IPS-18a (cell line): ENCODE results near the gene FAM170B.

ENCODE experiments used
- H3K27ac ChIP-seq: one replicate; pipeline ENCODE4 v1.5.1; 2013; ENCODE audit warnings: low read length
- H3K27me3 ChIP-seq: one replicate; pipeline ENCODE4 v1.6.1; 2013; ENCODE audit warnings: mild to moderate bottlenecking, low read length; ENCODE audit not compliant: control insufficient read depth, insufficient read depth
- H3K36me3 ChIP-seq: one replicate; pipeline ENCODE4 v1.6.1; 2013; ENCODE audit warnings: low read depth, low read length; ENCODE audit not compliant: control insufficient read depth
- H3K4me1 ChIP-seq: one replicate; pipeline ENCODE4 v1.6.1; 2013; ENCODE audit warnings: low read depth, low read length; ENCODE audit not compliant: control insufficient read depth
- H3K4me3 ChIP-seq: one replicate; pipeline ENCODE4 v1.5.1; 2013; ENCODE audit warnings: low read length
- H3K9ac ChIP-seq: one replicate; pipeline ENCODE4 v1.6.1; 2013; ENCODE audit warnings: mild to moderate bottlenecking, low read length, moderate library complexity
- H3K9me3 ChIP-seq: one replicate; pipeline ENCODE4 v1.6.1; 2013; ENCODE audit warnings: low read depth, low read length; ENCODE audit not compliant: control insufficient read depth

The FAM170B gene

GRCh38 chr10:49174261-49174925, 40.6 kb upstream of the FAM170B start:
- H3K4me3 ChIP-seq: no peak overlapping the region
- no peak overlapping the region for H3K9ac ChIP-seq
- H3K27ac ChIP-seq: no peak overlapping the region
- no peaks in the 10 kb centered on the region for H3K9me3 ChIP-seq
- H3K4me1 ChIP-seq: no peaks in the 10 kb centered on the region
- H3K27me3 ChIP-seq: no peaks in the 10 kb centered on the region
- no peaks in the 10 kb centered on the region for H3K36me3 ChIP-seq

- no peaks in the 10 kb centered on the region for H3K27me3 ChIP-seq
- H3K4me3 ChIP-seq: no peak overlapping the region
- H3K36me3 ChIP-seq: no peaks in the 10 kb centered on the region
- no peaks in the 10 kb centered on the region for H3K9me3 ChIP-seq
- H3K27ac ChIP-seq: no peak overlapping the region
- no peaks in the 10 kb centered on the region for H3K4me1 ChIP-seq
- no peak overlapping the region for H3K9ac ChIP-seq
Observed at GRCh38 chr10:49173853-49174252, 40.0 kb upstream of the FAM170B start.

GRCh38 chr10:49173201-49173772, 39.5 kb upstream of the FAM170B start:
- Histone ChIP-seq H3K27me3 (no peaks in the 10 kb centered on the region), H3K4me3 (no peak overlapping the region), H3K36me3 (no peaks in the 10 kb centered on the region), H3K27ac (no peak overlapping the region), H3K9me3 (no peaks in the 10 kb centered on the region), H3K4me1 (no peaks in the 10 kb centered on the region), H3K9ac (no peak overlapping the region)

GRCh38 chr10:49172777-49173132, 38.9 kb upstream of the FAM170B start:
- Histone ChIP-seq H3K27ac (no peak overlapping the region), H3K36me3 (no peaks in the 10 kb centered on the region), H3K27me3 (no peaks in the 10 kb centered on the region), H3K4me1 (no peaks in the 10 kb centered on the region), H3K9me3 (no peaks in the 10 kb centered on the region), H3K4me3 (no peak overlapping the region), H3K9ac (no peak overlapping the region)

- H3K9ac ChIP-seq: no peak overlapping the region
- no peaks in the 10 kb centered on the region for H3K9me3 ChIP-seq
- H3K27ac ChIP-seq: no peak overlapping the region
- no peaks in the 10 kb centered on the region for H3K27me3 ChIP-seq
- no peaks in the 10 kb centered on the region for H3K4me1 ChIP-seq
- H3K4me3 ChIP-seq: no peak overlapping the region
- H3K36me3 ChIP-seq: no peaks in the 10 kb centered on the region
Observed at GRCh38 chr10:49172061-49172776, 38.4 kb upstream of the FAM170B start.

- no peak overlapping the region for H3K9ac ChIP-seq
- no peaks in the 10 kb centered on the region for H3K9me3 ChIP-seq
- H3K4me1 ChIP-seq: no peaks in the 10 kb centered on the region
- no peak overlapping the region for H3K27ac ChIP-seq
- no peaks in the 10 kb centered on the region for H3K27me3 ChIP-seq
- H3K36me3 ChIP-seq: no peaks in the 10 kb centered on the region
- no peak overlapping the region for H3K4me3 ChIP-seq
Observed at GRCh38 chr10:49171326-49172060, 37.7 kb upstream of the FAM170B start.

GRCh38 chr10:49170632-49171325, 37.0 kb upstream of the FAM170B start:
- H3K9ac ChIP-seq: no peak overlapping the region
- H3K36me3 ChIP-seq: no peaks in the 10 kb centered on the region
- no peaks in the 10 kb centered on the region for H3K27me3 ChIP-seq
- no peaks in the 10 kb centered on the region for H3K9me3 ChIP-seq
- no peak overlapping the region for H3K27ac ChIP-seq
- no peak overlapping the region for H3K4me3 ChIP-seq
- no peaks in the 10 kb centered on the region for H3K4me1 ChIP-seq

GRCh38 chr10:49169776-49170175, 36.0 kb upstream of the FAM170B start:
- H3K4me3 ChIP-seq: no peak overlapping the region
- no peaks in the 10 kb centered on the region for H3K4me1 ChIP-seq
- H3K27ac ChIP-seq: no peak overlapping the region
- H3K9ac ChIP-seq: no peak overlapping the region
- no peaks in the 10 kb centered on the region for H3K9me3 ChIP-seq
- no peaks in the 10 kb centered on the region for H3K36me3 ChIP-seq
- H3K27me3 ChIP-seq: no peaks in the 10 kb centered on the region

- Histone ChIP-seq H3K36me3 (no peaks in the 10 kb centered on the region), H3K27me3 (no peaks in the 10 kb centered on the region), H3K4me3 (no peak overlapping the region), H3K9me3 (no peaks in the 10 kb centered on the region), H3K9ac (no peak overlapping the region), H3K27ac (no peak overlapping the region), H3K4me1 (no peaks in the 10 kb centered on the region)
Observed at GRCh38 chr10:49168831-49169500, 35.1 kb upstream of the FAM170B start.

GRCh38 chr10:49168171-49168540, 34.3 kb upstream of the FAM170B start:
- no peak overlapping the region for H3K9ac ChIP-seq
- H3K36me3 ChIP-seq: no peaks in the 10 kb centered on the region
- no peak overlapping the region for H3K27ac ChIP-seq
- H3K9me3 ChIP-seq: no peaks in the 10 kb centered on the region
- no peaks in the 10 kb centered on the region for H3K4me1 ChIP-seq
- no peaks in the 10 kb centered on the region for H3K27me3 ChIP-seq
- H3K4me3 ChIP-seq: no peak overlapping the region
